ENCODE measurements around the gene CRTAC1. TPM values are rescaled to one million over a fixed set of nuclear protein-coding genes. Genes with fewer than 3 reads are reported as not detected.

Gene CRTAC1
- total RNA-seq, 1 donor from 2014 or later, result 123 TPM

- Histone ChIP-seq H3K27me3 (ENCODE audit: low read depth) (peaks cover 4% of the 10 kb centered on the region), H3K9me3 (no peaks in the 10 kb centered on the region), H3K4me1 (no peaks in the 10 kb centered on the region), H3K27ac (no peak overlapping the region), H3K4me3 (no peak overlapping the region), H3K36me3 (no peaks in the 10 kb centered on the region)
- DNase-seq, result no peak
- TF ChIP-seq, protein P1, sequence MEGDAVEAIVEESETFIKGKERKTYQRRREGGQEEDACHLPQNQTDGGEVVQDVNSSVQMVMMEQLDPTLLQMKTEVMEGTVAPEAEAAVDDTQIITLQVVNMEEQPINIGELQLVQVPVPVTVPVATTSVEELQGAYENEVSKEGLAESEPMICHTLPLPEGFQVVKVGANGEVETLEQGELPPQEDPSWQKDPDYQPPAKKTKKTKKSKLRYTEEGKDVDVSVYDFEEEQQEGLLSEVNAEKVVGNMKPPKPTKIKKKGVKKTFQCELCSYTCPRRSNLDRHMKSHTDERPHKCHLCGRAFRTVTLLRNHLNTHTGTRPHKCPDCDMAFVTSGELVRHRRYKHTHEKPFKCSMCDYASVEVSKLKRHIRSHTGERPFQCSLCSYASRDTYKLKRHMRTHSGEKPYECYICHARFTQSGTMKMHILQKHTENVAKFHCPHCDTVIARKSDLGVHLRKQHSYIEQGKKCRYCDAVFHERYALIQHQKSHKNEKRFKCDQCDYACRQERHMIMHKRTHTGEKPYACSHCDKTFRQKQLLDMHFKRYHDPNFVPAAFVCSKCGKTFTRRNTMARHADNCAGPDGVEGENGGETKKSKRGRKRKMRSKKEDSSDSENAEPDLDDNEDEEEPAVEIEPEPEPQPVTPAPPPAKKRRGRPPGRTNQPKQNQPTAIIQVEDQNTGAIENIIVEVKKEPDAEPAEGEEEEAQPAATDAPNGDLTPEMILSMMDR (IDR thresholded peaks at IDR 0.05), result no peak
- no peak for ATAC-seq
- intact Hi-C loops (cut with DNase I), result no loop called here
These were observed 31.1 kb downstream of the CRTAC1 start for GRCh38 chr10:97999066-97999922.

GRCh38 chr10:97991871-97992270 lies 38.5 kb downstream of the CRTAC1 start:
- Histone ChIP-seq H3K27me3 (ENCODE audit: low read depth) (peaks cover 4% of the 10 kb centered on the region), H3K27ac (no peak overlapping the region), H3K36me3 (no peaks in the 10 kb centered on the region), H3K4me3 (no peak overlapping the region), H3K9me3 (no peaks in the 10 kb centered on the region), H3K4me1 (no peaks in the 10 kb centered on the region)
- ATAC-seq, result no peak
- intact Hi-C loops (cut with DNase I), result no loop called here
- TF ChIP-seq, protein P1 (IDR thresholded peaks at IDR 0.05), result no peak
- no peak for DNase-seq

- TF ChIP-seq, protein P1 (IDR thresholded peaks at IDR 0.05), result no peak
- DNase-seq (no peak), ATAC-seq (no peak)
- intact Hi-C loops (cut with DNase I), result no loop called here
- no peak overlapping the region for H3K27ac ChIP-seq
- no peaks in the 10 kb centered on the region for H3K4me1 ChIP-seq
- no peak overlapping the region for H3K4me3 ChIP-seq
- H3K36me3 ChIP-seq, result no peaks in the 10 kb centered on the region
- H3K27me3 ChIP-seq (ENCODE audit: low read depth), result peaks cover 14% of the 10 kb centered on the region
- H3K9me3 ChIP-seq, result no peaks in the 10 kb centered on the region
These were observed 48.6 kb downstream of the CRTAC1 start for GRCh38 chr10:97981816-97982215.

DNA sequence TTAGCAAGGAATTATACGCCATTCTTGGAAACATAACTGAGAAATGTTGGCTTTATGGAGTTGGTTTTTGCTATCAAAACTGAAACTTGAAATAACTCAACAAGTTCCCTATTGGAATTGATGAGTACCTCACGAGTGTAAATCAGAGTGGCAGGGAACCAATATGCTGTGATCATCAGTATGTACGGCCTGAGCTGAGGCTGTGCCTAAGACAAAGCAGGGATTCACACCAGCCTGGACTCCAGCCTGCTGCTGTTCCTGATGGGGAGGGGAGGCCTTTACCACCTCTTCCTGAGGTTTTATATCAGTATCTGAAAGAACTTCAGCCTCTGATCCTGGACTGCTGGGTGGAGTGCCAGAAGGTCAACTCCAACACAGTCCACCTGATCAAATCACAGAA lies 52.7 kb downstream of the CRTAC1 start:
- Histone ChIP-seq H3K9me3 (no peaks in the 10 kb centered on the region), H3K27ac (no peak overlapping the region), H3K4me1 (no peaks in the 10 kb centered on the region), H3K27me3 (ENCODE audit: low read depth) (peaks cover 23% of the 10 kb centered on the region), H3K36me3 (no peaks in the 10 kb centered on the region), H3K4me3 (no peak overlapping the region)
- TF ChIP-seq, protein P1 (IDR thresholded peaks at IDR 0.05), result no peak
- ATAC-seq (no peak), DNase-seq (no peak)
- intact Hi-C loops (cut with DNase I), result no loop called here

DNA sequence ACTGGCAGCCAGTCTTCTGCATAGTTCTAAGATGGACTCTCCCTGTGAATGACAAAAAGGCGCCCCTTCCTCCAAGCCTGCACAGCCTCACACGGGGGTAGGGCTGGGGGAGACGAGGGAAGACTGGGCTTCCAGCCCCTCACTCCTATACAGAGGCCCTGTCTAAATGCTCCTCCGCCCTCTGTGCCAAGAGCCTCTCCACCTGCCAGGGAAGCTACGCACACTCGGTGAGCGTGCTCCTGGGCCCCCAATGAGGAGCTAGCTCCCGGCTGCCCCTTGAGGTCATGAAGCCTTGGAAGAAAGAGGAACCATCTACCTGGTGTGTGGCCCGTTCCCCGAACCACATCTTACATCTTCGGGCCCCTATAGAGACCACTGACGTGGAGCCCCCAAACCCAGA lies 54.8 kb downstream of the CRTAC1 start:
- ATAC-seq (no peak), DNase-seq (no peak)
- Histone ChIP-seq H3K36me3 (no peaks in the 10 kb centered on the region), H3K4me3 (no peak overlapping the region), H3K4me1 (no peaks in the 10 kb centered on the region), H3K27ac (no peak overlapping the region), H3K9me3 (no peaks in the 10 kb centered on the region), H3K27me3 (ENCODE audit: low read depth) (peaks cover 23% of the 10 kb centered on the region)
- TF ChIP-seq, protein P1 (IDR thresholded peaks at IDR 0.05), result no peak
- intact Hi-C loops (cut with DNase I), result no loop called here

Data from lower lobe of right lung (tissue), 2 donors.